A549 treated with Mapracorat at 1 μM for 4 hours (cell line): ENCODE measurements around the gene TEFM. TPM values are rescaled to one million over a fixed set of nuclear protein-coding genes. Genes with fewer than 3 reads are reported as not detected.

Source experiments
- total RNA-seq: library from RNA; stranded (reverse); fragments of 200-300 nt; extraction: Qiagen RNA extraction; gene quantifications from 5 replicates; pipeline ENCODE4 v1.2.3, GENCODE V29; 2022

The TEFM gene
- total RNA-seq, result 18.3 to 28.2 TPM (median 22.3 TPM) in 5 replicates

GRCh38 chr17:30906101-30906911, at the start of gene TEFM:
Gene TEFM, minus strand, starts transcription at chr17:30906238. Its CDS starts 40 bp downstream, at chr17:30906198.

GRCh38 chr17:30921544-30922196, 15.6 kb upstream of the TEFM start, which contains the start of gene ADAP2:
Gene ADAP2, plus strand, starts transcription at chr17:30921945. Its CDS starts 70 bp downstream, at chr17:30922015.

Other genes with a start within 250 kb of the TEFM start
- 13.2 to 16.0 TPM (median 15.2 TPM) in 5 replicates for gene CRLF3, start 81.5 kb downstream of the TEFM start, total RNA-seq
- 3.6 to 5.2 TPM (median 4.3 TPM) in 5 replicates for gene ATAD5, start 74.3 kb downstream of the TEFM start, total RNA-seq
- gene ADAP2, start 15.7 kb upstream of the TEFM start, total RNA-seq, result 2.1 to 3.5 TPM (median 3.2 TPM) in 5 replicates
- 22.5 to 25.6 TPM (median 23.4 TPM) in 5 replicates for gene RNF135, start 64.8 kb upstream of the TEFM start, total RNA-seq
- 14.4 to 21.2 TPM (median 18.6 TPM) in 5 replicates for gene NF1, start 188.7 kb upstream of the TEFM start, total RNA-seq